Mesendoderm (in vitro differentiated cells): ENCODE results near the gene MTFP1. TPM values are rescaled to one million over a fixed set of nuclear protein-coding genes. Genes with fewer than 3 reads are reported as not detected.

Experiments used
- DNase-seq: peaks from one replicate; pipeline ENCODE4 v3.0.0; 2013
- H2AK5ac ChIP-seq: 2 replicates; pipeline ENCODE4 v1.6.1; 2013; ENCODE audit warnings: low read length, inconsistent platforms
- H2BK120ac ChIP-seq: 2 replicates; pipeline ENCODE4 v1.6.1; 2013; ENCODE audit warnings: low read depth, mild to moderate bottlenecking, low read length, moderate library complexity, mixed read lengths
- H2BK15ac ChIP-seq: replicated peaks from 2 replicates; pipeline ENCODE4 v1.6.1; 2013; ENCODE audit warnings: low read depth, mild to moderate bottlenecking, moderate library complexity
- H2BK5ac ChIP-seq: 2 replicates; pipeline ENCODE4 v1.6.1; 2013; ENCODE audit warnings: low read length, inconsistent platforms
- H3K18ac ChIP-seq: 2 replicates; pipeline ENCODE4 v1.6.1; 2013; ENCODE audit warnings: mild to moderate bottlenecking, low read length, mixed read lengths
- H3K23ac ChIP-seq: one replicate; pipeline ENCODE4 v1.6.1; 2013; ENCODE audit warnings: low read length
- H3K27ac ChIP-seq: 2 replicates; pipeline ENCODE4 v1.5.1; 2013; ENCODE audit warnings: low read depth, mild to moderate bottlenecking, inconsistent platforms, low read length, moderate library complexity
- H3K27me3 ChIP-seq: 2 replicates; pipeline ENCODE4 v1.6.1; 2013; ENCODE audit warnings: low read length, control low read depth, mild to moderate bottlenecking, inconsistent platforms; ENCODE audit not compliant: insufficient read depth, poor library complexity
- H3K36me3 ChIP-seq: 2 replicates; pipeline ENCODE4 v1.6.1; 2013; ENCODE audit warnings: low read length, inconsistent platforms; ENCODE audit not compliant: control insufficient read depth, insufficient read depth
- H3K4ac ChIP-seq: one replicate; pipeline ENCODE4 v1.6.1; 2013; ENCODE audit warnings: low read depth, mild to moderate bottlenecking, low read length, moderate library complexity
- H3K4me1 ChIP-seq: 2 replicates; pipeline ENCODE4 v1.6.1; 2013; ENCODE audit warnings: low read depth, low read length, inconsistent platforms; ENCODE audit not compliant: control insufficient read depth
- H3K4me2 ChIP-seq: 2 replicates; pipeline ENCODE4 v1.6.1; 2013; ENCODE audit warnings: low read length
- H3K4me3 ChIP-seq: 2 replicates; pipeline ENCODE4 v1.5.1; 2013; ENCODE audit warnings: mild to moderate bottlenecking, low read length
- H3K56ac ChIP-seq: one replicate; pipeline ENCODE4 v1.6.1; 2013; ENCODE audit warnings: low read length
- H3K79me1 ChIP-seq: 2 replicates; pipeline ENCODE4 v1.6.1; 2013; ENCODE audit warnings: low read length, inconsistent platforms
- H3K79me2 ChIP-seq: 2 replicates; pipeline ENCODE4 v1.6.1; 2013; ENCODE audit warnings: mild to moderate bottlenecking, low read length; ENCODE audit not compliant: control insufficient read depth, insufficient read depth
- H3K9ac ChIP-seq: 2 replicates; pipeline ENCODE4 v1.6.1; 2013; ENCODE audit warnings: low read length, inconsistent platforms
- H4K5ac ChIP-seq: one replicate; pipeline ENCODE4 v1.6.1; 2013; ENCODE audit warnings: low read length
- H4K8ac ChIP-seq: one replicate; pipeline ENCODE4 v1.6.1; 2013; ENCODE audit warnings: low read depth, mild to moderate bottlenecking, control low read depth, low read length, moderate library complexity
- WGBS: extraction: QIAGEN DNeasy Blood & Tissue Kit; methylation state at CpG from one replicate; pipeline ENCODE4 v1.1.7; 2013; ENCODE audit warnings: low lambda C conversion rate, missing lambda C conversion rate; ENCODE audit not compliant: insufficient coverage; ENCODE audit errors: extremely low coverage; 5-methylcytosine and 5-hydroxymethylcytosine counted together
- polyA plus RNA-seq, 2 experiments: library from polyadenylated mRNA; stranded (reverse); fragments of 200-250 nt; gene quantifications; one replicate each; pipeline ENCODE4 v1.2.3, GENCODE V29; 2013

Gene MTFP1
- polyA plus RNA-seq (2013, experiment 1 of 2): 24.5 TPM
- 24.6 TPM for polyA plus RNA-seq (2013, experiment 2 of 2)

- Histone ChIP-seq H3K4me2 (peak within 1 kb of the TSS; percentile 30), H3K56ac (peak within 1 kb of the TSS; percentile 95), H3K23ac (no peak within 1 kb of the TSS), H2BK15ac (no peak within 1 kb of the TSS), H3K4me3 (peak within 1 kb of the TSS; percentile 63), H3K9ac (peak within 1 kb of the TSS; percentile 82), H3K79me2 (no peaks in the 10 kb centered on the region), H2BK5ac (no peak within 1 kb of the TSS), H3K18ac (peak within 1 kb of the TSS; percentile 84), H3K36me3 (no peaks in the 10 kb centered on the region), H2AK5ac (no peak within 1 kb of the TSS), H3K79me1 (peaks cover 3% of the 10 kb centered on the region), H3K27me3 (no peaks in the 10 kb centered on the region), H4K8ac (no peak within 1 kb of the TSS), H3K4me1 (peaks cover 17% of the 10 kb centered on the region), H4K5ac (peak within 1 kb of the TSS; percentile 47), H2BK120ac (no peak within 1 kb of the TSS), H3K4ac (peak within 1 kb of the TSS; percentile 64), H3K27ac (peak within 1 kb of the TSS; percentile 83)
- DNase-seq: peak; percentile 95
- no CpG with 5 or more reads among the region's 61 CpGs for WGBS
Observed at GRCh38 chr22:30425616-30426387, at the start of gene MTFP1. Gene MTFP1, plus strand, starts transcription at chr22:30425768. Its CDS starts 112 bp downstream, at chr22:30425880.

- Histone ChIP-seq H4K5ac (no peak overlapping the region), H3K56ac (no peak overlapping the region), H3K23ac (no peak overlapping the region), H2BK15ac (no peak overlapping the region), H3K4ac (no peak overlapping the region), H2BK5ac (no peak overlapping the region), H3K18ac (no peak overlapping the region), H3K4me1 (no peaks in the 10 kb centered on the region), H3K79me1 (no peaks in the 10 kb centered on the region), H3K27ac (no peak overlapping the region), H4K8ac (no peak overlapping the region), H3K79me2 (no peaks in the 10 kb centered on the region), H3K4me3 (no peak overlapping the region), H2BK120ac (no peak overlapping the region), H3K36me3 (peaks cover 2% of the 10 kb centered on the region), H3K4me2 (no peak overlapping the region), H2AK5ac (no peak overlapping the region), H3K27me3 (no peaks in the 10 kb centered on the region), H3K9ac (no peak overlapping the region)
- WGBS: no CpG with 5 or more reads among the region's 20 CpGs
- DNase-seq: no peak
Observed at GRCh38 chr22:30380011-30380410, 45.6 kb upstream of the MTFP1 start.

GRCh38 chr22:30381264-30381663 lies 44.3 kb upstream of the MTFP1 start:
- Histone ChIP-seq H3K4ac (no peak overlapping the region), H3K36me3 (peaks cover 2% of the 10 kb centered on the region), H3K4me3 (no peak overlapping the region), H4K8ac (no peak overlapping the region), H2AK5ac (no peak overlapping the region), H2BK120ac (no peak overlapping the region), H3K4me2 (no peak overlapping the region), H3K23ac (no peak overlapping the region), H3K79me1 (no peaks in the 10 kb centered on the region), H3K27me3 (no peaks in the 10 kb centered on the region), H3K4me1 (no peaks in the 10 kb centered on the region), H3K56ac (no peak overlapping the region), H2BK15ac (no peak overlapping the region), H4K5ac (no peak overlapping the region), H3K18ac (no peak overlapping the region), H2BK5ac (no peak overlapping the region), H3K9ac (no peak overlapping the region), H3K79me2 (no peaks in the 10 kb centered on the region), H3K27ac (no peak overlapping the region)
- no CpG with 5 or more reads among the region's 12 CpGs for WGBS
- no peak for DNase-seq

- H3K4me1 ChIP-seq: no peaks in the 10 kb centered on the region
- H3K4ac ChIP-seq: no peak overlapping the region
- H3K23ac ChIP-seq: no peak overlapping the region
- H4K5ac ChIP-seq: no peak overlapping the region
- no peak overlapping the region for H3K4me2 ChIP-seq
- no peak overlapping the region for H3K18ac ChIP-seq
- no CpG with 5 or more reads among the region's 5 CpGs for WGBS
- no peak overlapping the region for H3K27ac ChIP-seq
- no peak overlapping the region for H3K9ac ChIP-seq
- H3K36me3 ChIP-seq: peaks cover 2% of the 10 kb centered on the region
- no peaks in the 10 kb centered on the region for H3K79me1 ChIP-seq
- H3K4me3 ChIP-seq: no peak overlapping the region
- H3K27me3 ChIP-seq: no peaks in the 10 kb centered on the region
- no peak overlapping the region for H2AK5ac ChIP-seq
- no peak overlapping the region for H4K8ac ChIP-seq
- H2BK15ac ChIP-seq: no peak overlapping the region
- H3K56ac ChIP-seq: no peak overlapping the region
- no peak overlapping the region for H2BK120ac ChIP-seq
- no peak for DNase-seq
- H2BK5ac ChIP-seq: no peak overlapping the region
- H3K79me2 ChIP-seq: no peaks in the 10 kb centered on the region
Observed at GRCh38 chr22:30382340-30382739, 43.2 kb upstream of the MTFP1 start.

- H3K18ac ChIP-seq: no peak overlapping the region
- no peak for DNase-seq
- H4K5ac ChIP-seq: no peak overlapping the region
- no peak overlapping the region for H2BK120ac ChIP-seq
- H2BK15ac ChIP-seq: no peak overlapping the region
- H3K4ac ChIP-seq: no peak overlapping the region
- H3K56ac ChIP-seq: no peak overlapping the region
- no peak overlapping the region for H3K9ac ChIP-seq
- no peaks in the 10 kb centered on the region for H3K79me2 ChIP-seq
- no peak overlapping the region for H3K4me2 ChIP-seq
- H3K4me1 ChIP-seq: no peaks in the 10 kb centered on the region
- H2BK5ac ChIP-seq: no peak overlapping the region
- H3K4me3 ChIP-seq: no peak overlapping the region
- no peaks in the 10 kb centered on the region for H3K79me1 ChIP-seq
- no peak overlapping the region for H4K8ac ChIP-seq
- peaks cover 2% of the 10 kb centered on the region for H3K36me3 ChIP-seq
- no peaks in the 10 kb centered on the region for H3K27me3 ChIP-seq
- H3K23ac ChIP-seq: no peak overlapping the region
- no peak overlapping the region for H2AK5ac ChIP-seq
- no peak overlapping the region for H3K27ac ChIP-seq
- WGBS: no CpG with 5 or more reads among the region's 3 CpGs
Observed at GRCh38 chr22:30383061-30383460, 42.5 kb upstream of the MTFP1 start.

- no peaks in the 10 kb centered on the region for H3K4me1 ChIP-seq
- H3K18ac ChIP-seq: no peak overlapping the region
- H2AK5ac ChIP-seq: no peak overlapping the region
- no peaks in the 10 kb centered on the region for H3K79me1 ChIP-seq
- no peak overlapping the region for H2BK15ac ChIP-seq
- no peaks in the 10 kb centered on the region for H3K36me3 ChIP-seq
- DNase-seq: no peak
- no peak overlapping the region for H3K4me2 ChIP-seq
- H2BK5ac ChIP-seq: no peak overlapping the region
- no peak overlapping the region for H3K23ac ChIP-seq
- H3K56ac ChIP-seq: no peak overlapping the region
- H3K79me2 ChIP-seq: no peaks in the 10 kb centered on the region
- H3K4ac ChIP-seq: no peak overlapping the region
- H4K5ac ChIP-seq: no peak overlapping the region
- no peak overlapping the region for H4K8ac ChIP-seq
- H2BK120ac ChIP-seq: no peak overlapping the region
- no CpG with 5 or more reads among the region's 10 CpGs for WGBS
- no peak overlapping the region for H3K27ac ChIP-seq
- H3K27me3 ChIP-seq: no peaks in the 10 kb centered on the region
- no peak overlapping the region for H3K4me3 ChIP-seq
- no peak overlapping the region for H3K9ac ChIP-seq
Observed at GRCh38 chr22:30385942-30386341, 39.6 kb upstream of the MTFP1 start.
